WI38 (cell line): Measurements from ENCODE around the gene LCN10.
"Not testable (repeated sequence)": the region's sequence is repeated elsewhere in the genome, so short reads cannot be mapped to it uniquely, and the experiment has no call there.

Source experiments
- H3K4me3 ChIP-seq: 2 replicates; pipeline ENCODE4 v1.5.1; 2011; ENCODE audit warnings: low read depth, mild to moderate bottlenecking, control low read depth, low read length
- TF ChIP-seq, protein P1 (sequence below): IDR thresholded peaks from 2 replicates; pipeline ENCODE4 v1.5.1; 2012; ENCODE audit warnings: low read depth, mild to moderate bottlenecking, control low read depth, low read length

The LCN10 gene

DNA sequence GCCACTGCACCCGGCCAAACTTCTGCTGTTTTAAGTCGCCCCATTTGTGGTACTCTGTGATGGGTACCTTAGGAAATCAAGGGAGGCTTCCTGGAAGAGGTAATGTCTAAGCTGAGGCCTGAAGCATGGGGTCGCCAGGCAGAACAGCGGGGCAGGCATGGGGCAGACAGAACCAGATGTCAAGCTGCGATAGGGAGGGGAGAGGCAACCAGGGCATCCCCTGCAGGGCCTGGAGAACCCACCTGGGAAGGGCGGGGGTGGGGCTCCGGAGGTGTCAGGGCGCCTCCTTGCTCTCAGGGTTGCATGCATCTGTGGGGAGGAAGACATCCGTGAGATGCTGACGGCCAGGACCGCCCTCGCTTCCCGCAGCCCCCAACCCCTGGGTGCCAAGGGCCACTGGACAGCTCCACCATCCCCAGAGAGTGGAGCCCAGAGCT, 18.8 kb upstream of the LCN10 start:
- TF ChIP-seq, protein P1, sequence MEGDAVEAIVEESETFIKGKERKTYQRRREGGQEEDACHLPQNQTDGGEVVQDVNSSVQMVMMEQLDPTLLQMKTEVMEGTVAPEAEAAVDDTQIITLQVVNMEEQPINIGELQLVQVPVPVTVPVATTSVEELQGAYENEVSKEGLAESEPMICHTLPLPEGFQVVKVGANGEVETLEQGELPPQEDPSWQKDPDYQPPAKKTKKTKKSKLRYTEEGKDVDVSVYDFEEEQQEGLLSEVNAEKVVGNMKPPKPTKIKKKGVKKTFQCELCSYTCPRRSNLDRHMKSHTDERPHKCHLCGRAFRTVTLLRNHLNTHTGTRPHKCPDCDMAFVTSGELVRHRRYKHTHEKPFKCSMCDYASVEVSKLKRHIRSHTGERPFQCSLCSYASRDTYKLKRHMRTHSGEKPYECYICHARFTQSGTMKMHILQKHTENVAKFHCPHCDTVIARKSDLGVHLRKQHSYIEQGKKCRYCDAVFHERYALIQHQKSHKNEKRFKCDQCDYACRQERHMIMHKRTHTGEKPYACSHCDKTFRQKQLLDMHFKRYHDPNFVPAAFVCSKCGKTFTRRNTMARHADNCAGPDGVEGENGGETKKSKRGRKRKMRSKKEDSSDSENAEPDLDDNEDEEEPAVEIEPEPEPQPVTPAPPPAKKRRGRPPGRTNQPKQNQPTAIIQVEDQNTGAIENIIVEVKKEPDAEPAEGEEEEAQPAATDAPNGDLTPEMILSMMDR, result no peak
- no peak overlapping the region for H3K4me3 ChIP-seq

DNA sequence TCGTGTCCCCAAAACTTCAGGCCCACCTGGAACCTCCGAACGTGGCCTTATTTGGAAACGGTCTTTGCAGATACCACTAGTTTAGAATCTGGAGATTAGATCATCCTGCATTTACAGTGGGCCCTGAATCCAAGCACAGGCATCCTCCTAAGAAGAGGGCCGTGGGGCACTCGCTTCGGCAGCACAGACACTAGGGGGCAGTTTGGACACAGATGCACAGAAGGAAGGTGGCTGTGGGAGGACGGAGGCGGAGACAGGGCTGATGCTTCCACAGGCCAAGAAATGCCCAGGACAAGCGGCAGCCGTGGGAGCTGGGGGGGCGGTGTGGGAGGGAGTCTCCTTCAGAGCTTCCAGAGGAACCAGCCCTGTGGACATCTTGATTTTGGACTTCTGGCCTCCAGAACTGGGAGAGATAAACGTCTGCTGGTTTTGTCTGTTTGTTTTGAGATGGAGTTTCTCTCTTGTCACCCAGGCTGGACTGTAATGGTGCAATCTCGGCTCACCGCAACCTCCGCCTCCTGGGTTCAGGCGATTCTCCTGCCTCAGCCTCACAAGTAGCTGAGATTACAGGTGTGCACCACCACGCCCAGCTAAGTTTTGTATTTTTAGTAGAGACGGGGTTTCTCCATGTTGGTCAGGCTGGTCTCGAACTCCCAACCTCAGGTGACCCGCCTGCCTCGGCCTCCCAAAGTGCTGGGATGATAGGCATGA, 18.2 kb upstream of the LCN10 start:
- TF ChIP-seq, protein P1, result peak; percentile 82
- H3K4me3 ChIP-seq, result not testable (repeated sequence)

DNA sequence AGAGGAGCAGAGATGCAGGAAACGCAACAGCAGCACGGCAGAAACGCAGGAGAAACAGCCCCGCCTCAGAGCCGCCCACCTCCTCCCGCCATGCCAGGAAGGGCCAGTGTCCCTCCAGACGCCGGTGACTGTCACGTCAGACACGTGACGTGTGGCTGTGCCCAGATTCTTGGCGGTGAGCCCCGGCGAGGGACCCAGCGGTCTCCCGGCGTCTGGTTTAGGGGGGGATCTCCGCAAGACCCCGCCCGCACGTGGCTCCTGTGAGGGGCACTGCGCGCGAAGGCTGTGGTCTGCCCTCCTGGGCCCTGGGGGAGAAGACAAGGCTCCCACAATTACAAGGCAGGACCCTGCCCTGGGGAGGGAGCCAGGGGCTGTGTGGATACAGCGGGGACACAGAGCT, 17.7 kb upstream of the LCN10 start:
- no peak overlapping the region for H3K4me3 ChIP-seq
- TF ChIP-seq, protein P1, result no peak

DNA sequence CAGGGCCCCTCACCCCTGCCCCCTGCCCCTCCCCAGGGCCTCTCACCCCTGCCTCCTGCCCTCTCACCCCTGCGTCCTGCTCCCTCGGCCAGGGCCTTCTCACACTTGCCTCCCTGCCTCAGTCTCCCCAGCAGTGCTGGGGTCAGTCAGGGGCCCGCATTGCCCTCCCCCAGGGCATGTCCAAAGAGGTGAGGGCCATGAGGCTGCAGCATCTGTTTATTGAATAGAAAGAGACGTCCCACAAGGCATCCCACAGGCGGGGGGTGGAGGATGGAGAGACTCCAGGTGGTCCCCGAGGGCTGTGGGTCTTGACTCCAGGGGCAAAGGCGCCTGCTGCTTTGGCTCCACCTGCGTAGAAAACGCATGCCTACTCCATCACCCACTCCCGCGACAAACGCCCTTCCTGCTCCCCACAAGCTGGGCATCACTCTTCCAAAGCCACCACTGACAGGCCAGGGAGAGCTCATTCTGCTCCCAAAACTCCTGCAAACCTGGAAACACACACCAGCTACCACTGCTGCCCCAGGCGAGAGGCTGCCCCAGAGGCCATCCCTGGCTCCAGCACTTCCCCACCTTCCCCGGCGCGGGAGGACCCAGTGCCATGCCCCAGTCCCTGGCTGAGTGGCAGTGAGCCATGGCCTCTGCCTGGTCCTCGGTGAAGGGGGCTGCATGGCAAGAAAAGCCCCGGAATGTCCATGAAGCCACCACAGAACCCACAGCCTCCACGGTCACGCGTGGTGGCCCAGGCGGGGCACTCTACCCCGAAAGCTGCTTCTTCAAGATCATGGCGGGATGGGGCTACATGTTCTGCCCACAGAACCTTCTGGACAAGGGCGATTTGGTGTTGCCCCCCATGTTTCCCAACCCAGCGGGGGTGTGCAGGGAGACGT, 16.9 kb upstream of the LCN10 start:
- TF ChIP-seq, protein P1, result no peak
- no peak overlapping the region for H3K4me3 ChIP-seq

DNA sequence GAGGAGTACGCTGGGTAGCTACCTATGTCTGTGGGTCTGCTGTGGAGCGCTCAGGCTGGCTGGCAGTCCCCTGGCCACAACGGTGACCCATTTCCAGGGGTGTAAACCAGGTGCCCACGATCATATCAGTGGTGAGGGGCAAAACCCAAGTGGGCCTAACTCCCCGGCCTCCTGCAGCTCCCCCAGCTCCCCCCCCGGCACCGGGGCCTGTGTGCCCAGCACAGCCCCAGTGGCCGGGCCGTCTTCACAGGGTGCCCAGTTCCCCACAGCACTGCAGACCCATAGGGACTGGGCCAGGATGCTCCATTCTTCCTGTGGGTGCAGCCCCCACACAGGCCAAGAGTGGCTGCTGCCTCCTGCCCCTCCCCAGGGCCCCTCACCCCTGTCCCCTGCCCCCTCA, 16.3 kb upstream of the LCN10 start:
- no peak overlapping the region for H3K4me3 ChIP-seq
- TF ChIP-seq, protein P1, result no peak

DNA sequence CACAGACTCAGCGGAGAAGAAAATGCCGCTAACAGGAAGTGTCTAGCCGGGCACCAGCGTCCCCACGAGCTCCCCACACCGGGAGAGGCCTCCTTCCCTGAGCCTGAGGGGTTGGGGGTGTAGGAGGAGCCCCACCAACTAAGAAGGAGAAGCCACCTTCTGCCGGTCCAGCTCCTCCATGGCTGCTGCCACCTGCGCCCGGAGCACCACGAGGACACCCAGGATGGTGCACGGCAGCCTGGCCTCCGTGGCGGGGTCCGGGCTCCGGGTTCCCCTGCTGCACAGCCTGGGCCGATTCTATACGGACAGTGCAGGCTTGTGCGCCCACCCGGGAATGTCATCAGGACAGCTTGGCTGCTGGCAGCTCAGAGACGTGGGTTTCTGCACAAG, 15.0 kb upstream of the LCN10 start:
- TF ChIP-seq, protein P1, result no peak
- no peak overlapping the region for H3K4me3 ChIP-seq

DNA sequence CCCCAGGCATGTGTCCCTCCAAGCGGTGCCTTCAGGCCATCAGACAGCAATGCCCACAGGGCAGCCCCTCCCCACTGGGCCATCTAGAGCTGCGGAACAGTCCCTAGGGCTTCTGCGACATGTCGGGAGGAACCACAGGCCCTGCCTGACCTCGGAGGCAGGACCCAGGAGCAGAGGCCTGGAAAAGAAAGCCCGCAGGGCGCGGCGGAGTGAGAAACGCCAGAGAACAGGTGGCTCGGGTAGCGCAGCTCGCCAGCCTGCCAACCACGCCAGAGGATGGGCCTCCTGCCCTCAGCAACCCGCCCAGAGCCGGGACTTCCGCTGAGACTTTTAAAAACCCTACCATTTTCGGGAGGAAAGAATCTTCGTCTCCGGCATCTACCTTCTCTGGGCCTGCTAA, 14.6 kb upstream of the LCN10 start:
- H3K4me3 ChIP-seq, result no peak overlapping the region
- TF ChIP-seq, protein P1, result no peak
